Uterus (tissue), 2 donors: ENCODE measurements around the gene SCN3B.

Experiments used
- CTCF ChIP-seq, 4 experiments: fragments of 200-600 bp in 2 of 4; fragments of 450-650 bp in 2 of 4; sonication (generic) in 2 of 4; IDR thresholded peaks; one replicate each; pipeline ENCODE4 v1.5.1; 2016 to 2019; ENCODE audit warnings: antibody characterized with exemption in 4 of 4, mild to moderate bottlenecking in 2 of 4, moderate library complexity in 1 of 4
- POLR2A ChIP-seq, 2 donors: fragments of 450-650 bp; IDR thresholded peaks; one replicate each; pipeline ENCODE4 v1.6.1; 2016; ENCODE audit warnings: antibody characterized with exemption in 2 of 2, mild to moderate bottlenecking in 1 of 2, moderate library complexity in 1 of 2

- TF ChIP-seq POLR2A (IDR thresholded peaks at IDR 0.05) (no peak), CTCF (IDR thresholded peaks at IDR 0.05) (no peak)
These were observed 69.2 kb downstream of the SCN3B start for GRCh38 chr11:123585206-123585605.
